DMS114 treated with DMSO at 0.1 percent for 48 hours (cell line): ENCODE measurements around the gene RNF150.

Experiments
- DNase-seq: peaks from one replicate; lab custom pipeline; 2025; ENCODE audit not compliant: unreplicated experiment; lab: John Stamatoyannopoulos, UW

Gene RNF150

GRCh38 chr4:140869446-140869845 lies 263.8 kb downstream of the RNF150 start:
- DNase-seq = no peak

GRCh38 chr4:140867356-140867755 lies 265.9 kb downstream of the RNF150 start:
- DNase-seq = no peak

- no peak for DNase-seq
Observed at GRCh38 chr4:140866492-140867005, 266.7 kb downstream of the RNF150 start.

GRCh38 chr4:140865253-140866217 lies 267.7 kb downstream of the RNF150 start:
- no peak for DNase-seq

- DNase-seq = no peak
Observed at GRCh38 chr4:140863197-140863596, 270.1 kb downstream of the RNF150 start.

- no peak for DNase-seq
Observed at GRCh38 chr4:140862177-140862442, 271.2 kb downstream of the RNF150 start.

- peak; percentile 55 for DNase-seq
Observed at GRCh38 chr4:140861359-140862176, 271.7 kb downstream of the RNF150 start.

- DNase-seq = no peak
Observed at GRCh38 chr4:140858897-140859296, 274.4 kb downstream of the RNF150 start.

- DNase-seq = no peak
Observed at GRCh38 chr4:140857111-140857510, 276.2 kb downstream of the RNF150 start.

- DNase-seq = no peak
Observed at GRCh38 chr4:140856621-140857062, 276.6 kb downstream of the RNF150 start.

- DNase-seq = no peak
Observed at GRCh38 chr4:140854168-140854567, 279.1 kb downstream of the RNF150 start.

GRCh38 chr4:140851804-140852203 lies 281.5 kb downstream of the RNF150 start:
- DNase-seq = no peak

GRCh38 chr4:140851032-140851636 lies 282.1 kb downstream of the RNF150 start:
- peak; percentile 36 for DNase-seq

GRCh38 chr4:140849526-140849925 lies 283.7 kb downstream of the RNF150 start:
- DNase-seq = no peak

- DNase-seq = no peak
Observed at GRCh38 chr4:140846736-140847135, 286.5 kb downstream of the RNF150 start.

- DNase-seq = no peak
Observed at GRCh38 chr4:140844061-140844460, 289.2 kb downstream of the RNF150 start.

GRCh38 chr4:140841186-140841585 lies 292.1 kb downstream of the RNF150 start:
- no peak for DNase-seq

GRCh38 chr4:140839888-140840790 lies 293.1 kb downstream of the RNF150 start:
- no peak for DNase-seq

GRCh38 chr4:140839406-140839805 lies 293.9 kb downstream of the RNF150 start:
- no peak for DNase-seq

GRCh38 chr4:140837736-140838135 lies 295.5 kb downstream of the RNF150 start:
- no peak for DNase-seq
